ENCODE measurements around the gene PVALEF.

The PVALEF gene

GRCh38 chr17:81197409-81197795, 32.1 kb downstream of the PVALEF start:
- no peak for DNase-seq (ENCODE audit: low read depth)

GRCh38 chr17:81197831-81198490, 32.7 kb downstream of the PVALEF start:
- DNase-seq (ENCODE audit: low read depth): no peak

- no peak for DNase-seq (ENCODE audit: low read depth)
Measured at GRCh38 chr17:81198826-81199481, 33.6 kb downstream of the PVALEF start.

- no peak for DNase-seq (ENCODE audit: low read depth)
Measured at GRCh38 chr17:81199482-81199830, 34.1 kb downstream of the PVALEF start.

GRCh38 chr17:81200201-81200600, 34.9 kb downstream of the PVALEF start:
- DNase-seq (ENCODE audit: low read depth): no peak

- no peak for DNase-seq (ENCODE audit: low read depth)
Measured at GRCh38 chr17:81200695-81201580, 35.6 kb downstream of the PVALEF start.

- DNase-seq (ENCODE audit: low read depth): no peak
Measured at GRCh38 chr17:81202318-81202717, 37.0 kb downstream of the PVALEF start.

GRCh38 chr17:81203136-81203535, 37.8 kb downstream of the PVALEF start:
- DNase-seq (ENCODE audit: low read depth): no peak

GRCh38 chr17:81204578-81204977, 39.3 kb downstream of the PVALEF start:
- DNase-seq (ENCODE audit: low read depth): no peak

- DNase-seq (ENCODE audit: low read depth): no peak
Measured at GRCh38 chr17:81206166-81206565, 40.9 kb downstream of the PVALEF start.

GRCh38 chr17:81206657-81207056, 41.4 kb downstream of the PVALEF start:
- DNase-seq (ENCODE audit: low read depth): no peak

- no peak for DNase-seq (ENCODE audit: low read depth)
Measured at GRCh38 chr17:81207610-81208581, 42.6 kb downstream of the PVALEF start.

GRCh38 chr17:81208651-81209050, 43.3 kb downstream of the PVALEF start:
- DNase-seq (ENCODE audit: low read depth): no peak

- DNase-seq (ENCODE audit: low read depth): no peak
Measured at GRCh38 chr17:81209141-81209540, 43.8 kb downstream of the PVALEF start.

- DNase-seq (ENCODE audit: low read depth): no peak
Measured at GRCh38 chr17:81210466-81210865, 45.2 kb downstream of the PVALEF start.

GRCh38 chr17:81210868-81211267, 45.6 kb downstream of the PVALEF start:
- DNase-seq (ENCODE audit: low read depth): no peak

- no peak for DNase-seq (ENCODE audit: low read depth)
Measured at GRCh38 chr17:81212365-81212764, 47.1 kb downstream of the PVALEF start.

- no peak for DNase-seq (ENCODE audit: low read depth)
Measured at GRCh38 chr17:81213978-81214377, 48.7 kb downstream of the PVALEF start.

- no peak for DNase-seq (ENCODE audit: low read depth)
Measured at GRCh38 chr17:81217491-81217890, 52.2 kb downstream of the PVALEF start.

- no peak for DNase-seq (ENCODE audit: low read depth)
Measured at GRCh38 chr17:81218459-81218858, 53.2 kb downstream of the PVALEF start.

- DNase-seq (ENCODE audit: low read depth): no peak
Measured at GRCh38 chr17:81218991-81219390, 53.7 kb downstream of the PVALEF start.
